ENCODE data around the gene AP5S1.

GRCh38 chr20:3798908-3799248, 21.5 kb upstream of the AP5S1 start:
- no peak for TF ChIP-seq POLR2A (IDR thresholded peaks at IDR 0.05; ENCODE audit: low read depth, low read length)
- no peak for TF ChIP-seq POLR2AphosphoS5 (IDR thresholded peaks at IDR 0.05; ENCODE audit: low read depth, low read length)
- TF ChIP-seq TAF1 (IDR thresholded peaks at IDR 0.05; ENCODE audit: borderline replicate concordance, low read depth, low read length), result no peak
